PC-9 (cell line): ENCODE results near the gene IMPDH2.

Source experiments
- CTCF ChIP-seq: fragments of 200-600 bp; sonication (generic); conservative IDR thresholded peaks from 2 replicates; pipeline ENCODE4 v1.6.1; 2017; ENCODE audit warnings: mixed run types, antibody characterized with exemption, mild to moderate bottlenecking, moderate library complexity
- EZH2 ChIP-seq: fragments of 200-600 bp; sonication (generic); IDR thresholded peaks from 2 replicates; pipeline ENCODE4 v1.8.0; 2017; ENCODE audit warnings: antibody characterized with exemption, low read depth

GRCh38 chr3:49021213-49021812 lies 7.9 kb downstream of the IMPDH2 start:
- TF ChIP-seq EZH2 (no peak), CTCF (no peak)
